GM18508 (cell line): ENCODE measurements around the gene CHADL.

Experiments used
- ATAC-seq: cut with Tn5 transposase; IDR thresholded peaks from one replicate; pipeline ENCODE4 v1.9.1; 2021; ENCODE audit warnings: moderate number of reproducible peaks; ENCODE audit not compliant: insufficient read depth, unreplicated experiment

Gene CHADL

DNA sequence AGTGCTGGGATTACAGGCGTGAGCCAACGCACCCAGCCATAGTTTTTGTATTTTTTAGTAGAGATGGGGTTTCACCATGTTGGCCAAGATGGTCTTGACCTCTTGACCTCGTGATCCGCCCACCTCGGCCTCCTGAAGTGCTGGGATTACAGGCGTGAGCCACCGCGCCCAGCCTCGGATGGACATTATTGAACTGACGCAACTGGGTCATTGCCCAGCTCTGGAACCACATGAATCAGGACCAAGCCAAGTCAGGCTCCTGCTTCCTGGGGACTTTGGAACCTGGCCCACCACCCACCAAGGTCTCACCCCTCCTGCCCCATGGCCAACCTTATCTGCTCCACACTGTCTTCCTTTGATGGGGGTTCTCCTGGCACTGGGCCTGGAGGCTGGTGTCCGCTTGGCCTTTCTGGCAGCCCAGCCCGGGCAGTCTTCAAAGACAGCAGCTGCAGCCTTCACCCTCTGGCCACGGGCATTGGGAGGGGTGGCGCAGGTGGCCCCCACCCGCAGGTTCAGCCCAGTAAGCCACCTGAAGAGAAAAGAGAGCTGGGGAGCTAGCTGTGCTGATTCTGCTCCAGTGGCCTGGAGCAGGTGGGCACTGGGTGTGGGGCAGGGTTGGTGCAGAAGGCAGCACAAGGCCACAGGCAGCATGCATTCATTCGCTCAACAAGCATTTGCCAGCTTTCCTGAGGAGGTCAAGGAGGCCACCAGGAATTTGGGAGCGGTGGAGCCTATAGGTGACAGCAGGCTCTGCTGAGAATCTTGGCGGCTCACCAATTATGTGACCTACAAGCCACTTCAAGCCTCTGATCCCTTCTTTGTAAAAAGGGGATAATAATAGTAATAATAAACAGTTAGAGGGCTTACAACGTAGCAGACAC is 5.7 kb downstream of the CHADL start:
- no peak for ATAC-seq

DNA sequence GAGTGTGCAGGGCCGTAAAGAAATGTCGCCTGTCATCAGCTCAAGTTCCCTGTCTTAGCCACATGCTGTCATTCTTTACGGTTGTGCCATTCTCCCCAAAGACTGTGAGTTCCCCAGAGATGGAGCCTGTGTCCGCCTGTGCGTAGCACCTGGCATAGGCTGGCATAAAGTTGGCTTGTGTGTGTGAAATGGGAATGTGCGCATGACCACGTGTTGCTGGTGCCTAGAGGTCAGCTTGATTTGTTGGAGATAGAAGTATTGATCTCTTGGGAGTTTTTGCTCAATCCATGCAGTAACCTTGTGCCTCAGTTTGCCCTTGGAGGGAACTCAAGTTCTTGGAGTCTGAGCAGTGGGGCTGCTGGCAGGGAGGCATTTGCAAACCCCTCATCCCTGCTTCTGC is 9.4 kb downstream of the CHADL start:
- ATAC-seq, result no peak

GRCh38 chr22:41230401-41230785 is 10.3 kb downstream of the CHADL start:
- ATAC-seq, result no peak

DNA sequence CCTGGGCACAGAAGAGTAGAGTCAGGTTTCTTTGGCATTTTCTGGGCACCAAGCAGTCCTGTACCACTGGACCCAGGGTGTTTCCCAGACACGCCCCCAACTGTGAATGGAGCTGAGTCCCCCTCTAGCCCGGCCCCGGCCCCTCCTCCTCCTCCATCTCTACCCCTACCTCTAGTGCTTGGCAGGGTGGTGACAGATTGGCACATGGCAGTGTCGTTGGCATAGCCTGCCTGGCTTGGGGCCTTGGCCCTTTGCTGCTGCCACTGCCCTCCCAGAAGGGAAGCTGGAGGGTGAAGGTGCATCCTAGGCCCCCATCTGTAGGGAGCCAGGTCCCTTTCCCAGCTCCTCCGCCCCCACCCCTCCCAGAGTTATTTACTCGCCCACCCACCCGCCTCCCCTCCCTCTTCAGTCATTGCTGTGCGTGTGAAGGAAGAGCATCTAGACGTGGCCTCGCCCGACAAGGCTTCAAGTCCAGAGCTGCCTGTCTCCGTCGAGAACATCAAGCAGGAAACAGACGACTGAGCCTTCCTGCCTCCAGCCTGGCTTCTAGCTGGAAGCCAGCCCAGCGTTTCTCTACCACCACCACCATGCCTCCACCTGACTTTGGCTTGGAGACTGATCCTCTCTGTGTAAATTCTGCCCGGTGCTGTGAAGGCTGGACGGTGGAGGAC is 10.9 kb downstream of the CHADL start:
- no peak for ATAC-seq

GRCh38 chr22:41229215-41229614 is 11.5 kb downstream of the CHADL start:
- ATAC-seq, result no peak

GRCh38 chr22:41226723-41227655 is 13.7 kb downstream of the CHADL start:
- no peak for ATAC-seq

- no peak for ATAC-seq
These were observed 17.2 kb downstream of the CHADL start for GRCh38 chr22:41223535-41223934.

- no peak for ATAC-seq
These were observed 17.8 kb downstream of the CHADL start for GRCh38 chr22:41222846-41223507.

DNA sequence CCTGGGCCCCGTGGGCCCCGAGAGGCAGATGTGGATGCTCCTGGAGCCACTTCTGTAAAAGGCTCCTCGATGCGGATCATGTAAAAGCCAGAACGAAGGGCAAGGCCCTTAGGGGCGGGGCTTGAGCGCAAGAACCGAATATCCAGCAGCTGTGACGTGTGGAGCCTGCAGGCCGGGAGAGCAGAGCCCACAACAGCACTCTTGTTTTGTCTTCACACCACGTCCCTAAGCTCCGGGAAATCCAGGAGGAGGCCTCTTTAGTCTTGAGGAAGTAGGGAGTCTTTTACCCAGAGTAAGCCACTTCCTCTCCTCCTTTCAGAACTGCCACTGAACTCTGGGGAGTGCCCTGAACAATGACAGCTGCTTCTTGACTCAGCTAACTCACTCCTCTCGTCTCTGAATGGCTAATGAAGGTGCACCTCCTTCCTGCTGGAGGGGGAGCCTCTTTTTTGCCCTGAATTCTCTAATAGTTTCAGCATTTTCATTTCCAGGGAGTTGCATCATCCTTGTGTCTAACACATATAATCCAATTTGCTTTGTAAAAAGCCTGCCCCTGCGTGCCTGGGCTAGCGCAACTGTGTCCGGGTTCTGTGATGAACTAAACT is 23.1 kb downstream of the CHADL start:
- ATAC-seq, result no peak

GRCh38 chr22:41216984-41217383 is 23.7 kb downstream of the CHADL start:
- ATAC-seq, result no peak

- ATAC-seq, result no peak
These were observed 24.8 kb downstream of the CHADL start for GRCh38 chr22:41215926-41216325.

- no peak for ATAC-seq
These were observed 25.3 kb downstream of the CHADL start for GRCh38 chr22:41215409-41215808.

DNA sequence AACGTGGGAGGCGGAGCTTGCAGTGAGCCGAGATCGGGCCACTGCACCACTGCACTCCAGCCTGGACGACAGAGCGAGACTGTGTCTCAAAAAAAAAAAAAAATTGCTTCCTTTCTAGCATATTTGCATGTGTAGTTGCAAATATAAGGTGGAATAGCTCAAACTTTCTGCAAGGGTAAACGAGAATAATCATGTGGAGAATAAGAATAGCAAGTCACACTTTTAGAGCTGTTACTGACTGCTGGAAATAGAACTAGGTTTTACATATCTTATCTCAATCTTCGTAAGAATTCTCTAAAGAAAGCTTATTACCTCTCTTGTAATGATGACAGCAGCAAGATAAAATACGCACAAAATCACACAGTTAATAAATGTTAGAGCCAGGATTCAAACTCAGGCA is 34.0 kb downstream of the CHADL start:
- ATAC-seq, result no peak

- ATAC-seq, result peak; percentile 82
These were observed 35.5 kb downstream of the CHADL start, which contains the start of gene L3MBTL2 for GRCh38 chr22:41204992-41205900. TSS of gene L3MBTL2 (plus strand) at chr22:41205312. CDS start at chr22:41205363, 51 bp downstream.

- ATAC-seq, result no peak
These were observed 36.7 kb downstream of the CHADL start for GRCh38 chr22:41204066-41204465.

DNA sequence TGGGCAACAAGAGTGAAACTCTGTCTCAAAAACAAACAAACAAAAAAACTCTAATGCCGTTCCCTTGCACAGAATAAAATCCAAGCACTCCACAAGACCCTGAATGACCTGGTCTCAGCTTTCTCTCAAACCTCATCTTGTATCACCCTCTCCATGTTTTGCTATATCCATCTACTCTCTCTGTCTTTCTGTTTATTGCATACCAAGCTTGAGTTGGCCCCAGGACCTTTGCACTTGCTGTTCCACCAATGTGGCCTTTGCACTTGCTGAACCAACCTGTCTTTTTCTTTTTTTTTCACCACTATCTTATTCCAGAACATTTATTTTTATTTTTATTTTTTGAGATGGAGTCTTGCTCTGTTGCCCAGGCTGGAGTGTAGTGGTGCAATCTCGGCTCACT is 37.6 kb downstream of the CHADL start:
- ATAC-seq, result no peak

DNA sequence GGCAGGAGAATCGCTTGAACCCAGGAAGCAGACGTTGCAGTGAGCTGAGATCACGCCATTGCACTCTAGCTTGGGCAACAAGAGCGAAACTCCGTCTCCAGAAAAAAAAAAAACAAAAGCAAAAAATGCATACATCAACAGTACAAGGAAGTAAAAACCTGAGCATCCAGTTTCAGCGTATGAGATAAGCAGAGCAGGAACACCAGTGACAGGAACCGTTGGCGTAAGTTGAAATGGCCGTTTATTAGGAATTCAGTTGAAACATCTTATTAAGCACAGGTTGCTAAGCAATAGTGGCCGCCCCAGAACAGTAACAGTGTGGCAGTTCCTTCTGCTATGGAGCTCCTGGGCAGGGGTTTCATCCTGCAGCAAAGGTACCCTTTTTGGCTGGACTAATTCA is 39.6 kb downstream of the CHADL start:
- ATAC-seq, result no peak

DNA sequence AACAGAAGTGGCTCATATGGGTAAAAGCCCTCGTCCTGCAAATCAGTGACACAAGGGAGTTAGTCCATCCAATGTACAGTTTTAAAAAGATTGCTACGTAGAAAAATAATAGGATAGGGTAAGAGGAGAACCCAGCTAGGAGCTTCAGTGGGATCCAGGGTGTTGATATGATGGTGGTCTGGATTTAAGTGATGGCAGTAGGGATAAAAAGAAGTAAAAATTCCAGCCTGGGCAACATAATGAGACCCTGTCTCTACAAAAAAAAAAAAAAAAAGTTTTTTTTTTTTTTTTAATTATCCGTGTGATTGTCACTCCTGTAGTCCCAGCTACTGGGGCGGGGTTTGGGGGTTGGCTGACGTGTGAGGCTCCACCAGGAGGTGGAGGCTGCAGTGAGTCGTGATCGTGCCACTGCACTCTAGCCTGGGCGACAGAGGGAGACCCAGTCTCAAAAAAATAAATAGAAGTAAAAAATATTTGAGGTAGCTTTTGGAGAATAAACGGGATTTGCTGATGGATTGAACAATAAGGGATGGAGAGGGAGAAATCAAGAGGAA is 42.6 kb downstream of the CHADL start:
- no peak for ATAC-seq
